Activated CD4-positive, alpha-beta T cell treated with anti-CD3 and anti-CD28 coated beads, Interleukin-2, Interleukin-6, amounts not matched to agents 100 ng/mL and 50 ng/mL, durations not matched to agents 16 hours and 8 hours (primary cell): ENCODE measurements around the gene KRT14.
A peak's percentile ranks its signal among the peaks of the same experiment; 100 is the strongest.
"Not testable (repeated sequence)": the region's sequence is repeated elsewhere in the genome, so short reads cannot be mapped to it uniquely, and the experiment has no call there.

Experiments used
- DNase-seq: peaks from one replicate; pipeline ENCODE4 v3.0.0-alpha.2; 2020

Gene KRT14

GRCh38 chr17:41600318-41600717 is 13.6 kb upstream of the KRT14 start:
- DNase-seq: no peak

GRCh38 chr17:41599680-41600079 is 13.0 kb upstream of the KRT14 start:
- no peak for DNase-seq

GRCh38 chr17:41595585-41595984 is 8.9 kb upstream of the KRT14 start:
- no peak for DNase-seq

GRCh38 chr17:41594363-41594915 is 7.7 kb upstream of the KRT14 start:
- no peak for DNase-seq

GRCh38 chr17:41593306-41593981 is 6.7 kb upstream of the KRT14 start:
- DNase-seq: no peak

GRCh38 chr17:41592601-41593305 is 6.1 kb upstream of the KRT14 start:
- DNase-seq: no peak

GRCh38 chr17:41589301-41589700 is 2.6 kb upstream of the KRT14 start:
- no peak for DNase-seq

- DNase-seq: no peak
These were observed 1.6 kb upstream of the KRT14 start for GRCh38 chr17:41588126-41588810.

GRCh38 chr17:41585301-41586056 is 1.2 kb downstream of the KRT14 start:
- DNase-seq: no peak

GRCh38 chr17:41584331-41584927 is 2.3 kb downstream of the KRT14 start:
- not testable (repeated sequence) for DNase-seq

- no peak for DNase-seq
These were observed 3.3 kb downstream of the KRT14 start for GRCh38 chr17:41583137-41584127.

- DNase-seq: not testable (repeated sequence)
These were observed 4.4 kb downstream of the KRT14 start for GRCh38 chr17:41582061-41582968.

- DNase-seq: no peak
These were observed 5.2 kb downstream of the KRT14 start for GRCh38 chr17:41581366-41582060.

- no peak for DNase-seq
These were observed 5.9 kb downstream of the KRT14 start for GRCh38 chr17:41580687-41581365.

- no peak for DNase-seq
These were observed 6.5 kb downstream of the KRT14 start for GRCh38 chr17:41580244-41580575.

GRCh38 chr17:41579484-41580243 is 7.0 kb downstream of the KRT14 start:
- DNase-seq: peak; percentile 86

- no peak for DNase-seq
These were observed 7.7 kb downstream of the KRT14 start for GRCh38 chr17:41578971-41579370.

- no peak for DNase-seq
These were observed 8.2 kb downstream of the KRT14 start for GRCh38 chr17:41578538-41578937.
